Measurements from ENCODE around the gene TEDC1. TPM values are rescaled to one million over a fixed set of nuclear protein-coding genes. Genes with fewer than 3 reads are reported as not detected.

Gene TEDC1
- polyA plus RNA-seq, 2 donors: 11.8 to 17.6 TPM

- 88 to 91% methylated on average over 13 of the region's 13 CpGs for WGBS, 2 donors
- Histone ChIP-seq H3K27ac (ENCODE audit: low read depth in 2 of 2, low read length in 1 of 2) (no peak overlapping the region), H3K4me3 (ENCODE audit: low read depth in 1 of 2, low read length in 2 of 2) (no peak overlapping the region), H3K27me3 (ENCODE audit: control insufficient read depth in 1 of 2, insufficient read depth in 2 of 2, low read length in 2 of 2) (no peaks in the 10 kb centered on the region), H3K4me1 (ENCODE audit: control insufficient read depth in 2 of 2, insufficient read depth in 2 of 2, low read length in 1 of 2) (peaks cover 0 to 3% of the 10 kb centered on the region in 2 donors), H3K9me3 (ENCODE audit: control insufficient read depth in 2 of 2, insufficient read depth in 1 of 2, low read depth in 1 of 2, low read length in 1 of 2) (no peaks in the 10 kb centered on the region), H3K36me3 (ENCODE audit: control insufficient read depth in 2 of 2, insufficient read depth in 2 of 2, low read length in 1 of 2) (peaks cover 0 to 9% of the 10 kb centered on the region in 2 donors)
Measured at GRCh38 chr14:105501504-105502291, 10.7 kb downstream of the TEDC1 start.

GRCh38 chr14:105502446-105503295, 11.6 kb downstream of the TEDC1 start:
- Histone ChIP-seq H3K4me3 (ENCODE audit: low read depth in 1 of 2, low read length in 2 of 2) (no peak overlapping the region), H3K9me3 (ENCODE audit: control insufficient read depth in 2 of 2, insufficient read depth in 1 of 2, low read depth in 1 of 2, low read length in 1 of 2) (no peaks in the 10 kb centered on the region), H3K27me3 (ENCODE audit: control insufficient read depth in 1 of 2, insufficient read depth in 2 of 2, low read length in 2 of 2) (no peaks in the 10 kb centered on the region), H3K36me3 (ENCODE audit: control insufficient read depth in 2 of 2, insufficient read depth in 2 of 2, low read length in 1 of 2) (peaks cover 0 to 9% of the 10 kb centered on the region in 2 donors), H3K27ac (ENCODE audit: low read depth in 2 of 2, low read length in 1 of 2) (no peak overlapping the region), H3K4me1 (ENCODE audit: control insufficient read depth in 2 of 2, insufficient read depth in 2 of 2, low read length in 1 of 2) (peaks cover 0 to 3% of the 10 kb centered on the region in 2 donors)
- WGBS, 2 donors: 81 to 85% methylated on average over 17 to 18 of the region's 18 CpGs

GRCh38 chr14:105503296-105503640, 12.2 kb downstream of the TEDC1 start:
- 84 to 90% methylated on average over 7 of the region's 7 CpGs for WGBS, 2 donors
- Histone ChIP-seq H3K4me1 (ENCODE audit: control insufficient read depth in 2 of 2, insufficient read depth in 2 of 2, low read length in 1 of 2) (peaks cover 0 to 3% of the 10 kb centered on the region in 2 donors), H3K36me3 (ENCODE audit: control insufficient read depth in 2 of 2, insufficient read depth in 2 of 2, low read length in 1 of 2) (peaks cover 0 to 5% of the 10 kb centered on the region in 2 donors), H3K4me3 (ENCODE audit: low read depth in 1 of 2, low read length in 2 of 2) (no peak overlapping the region), H3K27me3 (ENCODE audit: control insufficient read depth in 1 of 2, insufficient read depth in 2 of 2, low read length in 2 of 2) (no peaks in the 10 kb centered on the region), H3K9me3 (ENCODE audit: control insufficient read depth in 2 of 2, insufficient read depth in 1 of 2, low read depth in 1 of 2, low read length in 1 of 2) (no peaks in the 10 kb centered on the region), H3K27ac (ENCODE audit: low read depth in 2 of 2, low read length in 1 of 2) (no peak overlapping the region)

GRCh38 chr14:105503935-105504692, 13.1 kb downstream of the TEDC1 start:
- Histone ChIP-seq H3K4me3 (ENCODE audit: low read depth in 1 of 2, low read length in 2 of 2) (no peak overlapping the region), H3K9me3 (ENCODE audit: control insufficient read depth in 2 of 2, insufficient read depth in 1 of 2, low read depth in 1 of 2, low read length in 1 of 2) (no peaks in the 10 kb centered on the region), H3K27ac (ENCODE audit: low read depth in 2 of 2, low read length in 1 of 2) (no peak overlapping the region), H3K4me1 (ENCODE audit: control insufficient read depth in 2 of 2, insufficient read depth in 2 of 2, low read length in 1 of 2) (peaks cover 0 to 3% of the 10 kb centered on the region in 2 donors), H3K27me3 (ENCODE audit: control insufficient read depth in 1 of 2, insufficient read depth in 2 of 2, low read length in 2 of 2) (no peaks in the 10 kb centered on the region), H3K36me3 (ENCODE audit: control insufficient read depth in 2 of 2, insufficient read depth in 2 of 2, low read length in 1 of 2) (no peaks in the 10 kb centered on the region)
- 70 to 72% methylated on average over 26 to 29 of the region's 29 CpGs for WGBS, 2 donors

GRCh38 chr14:105505101-105505500, 14.1 kb downstream of the TEDC1 start:
- Histone ChIP-seq H3K9me3 (ENCODE audit: control insufficient read depth in 2 of 2, insufficient read depth in 1 of 2, low read depth in 1 of 2, low read length in 1 of 2) (no peaks in the 10 kb centered on the region), H3K27me3 (ENCODE audit: control insufficient read depth in 1 of 2, insufficient read depth in 2 of 2, low read length in 2 of 2) (no peaks in the 10 kb centered on the region), H3K27ac (ENCODE audit: low read depth in 2 of 2, low read length in 1 of 2) (no peak overlapping the region), H3K36me3 (ENCODE audit: control insufficient read depth in 2 of 2, insufficient read depth in 2 of 2, low read length in 1 of 2) (no peaks in the 10 kb centered on the region), H3K4me1 (ENCODE audit: control insufficient read depth in 2 of 2, insufficient read depth in 2 of 2, low read length in 1 of 2) (peaks cover 0 to 3% of the 10 kb centered on the region in 2 donors), H3K4me3 (ENCODE audit: low read depth in 1 of 2, low read length in 2 of 2) (no peak overlapping the region)
- 91 to 93% methylated on average over 16 of the region's 16 CpGs for WGBS, 2 donors

- no peak overlapping the region for H3K27ac ChIP-seq (ENCODE audit: low read depth in 2 of 2, low read length in 1 of 2)
- H3K4me1 ChIP-seq (ENCODE audit: control insufficient read depth in 2 of 2, insufficient read depth in 2 of 2, low read length in 1 of 2): no peaks in the 10 kb centered on the region
- no peaks in the 10 kb centered on the region for H3K36me3 ChIP-seq (ENCODE audit: control insufficient read depth in 2 of 2, insufficient read depth in 2 of 2, low read length in 1 of 2)
- WGBS, 2 donors: 72 to 79% methylated on average over 17 of the region's 17 CpGs
- H3K9me3 ChIP-seq (ENCODE audit: control insufficient read depth in 2 of 2, insufficient read depth in 1 of 2, low read depth in 1 of 2, low read length in 1 of 2): no peaks in the 10 kb centered on the region
- no peak overlapping the region for H3K4me3 ChIP-seq (ENCODE audit: low read depth in 1 of 2, low read length in 2 of 2)
- no peaks in the 10 kb centered on the region for H3K27me3 ChIP-seq (ENCODE audit: control insufficient read depth in 1 of 2, insufficient read depth in 2 of 2, low read length in 2 of 2)
Measured at GRCh38 chr14:105507247-105507646, 16.2 kb downstream of the TEDC1 start.

- no peaks in the 10 kb centered on the region for H3K9me3 ChIP-seq (ENCODE audit: control insufficient read depth in 2 of 2, insufficient read depth in 1 of 2, low read depth in 1 of 2, low read length in 1 of 2)
- H3K4me3 ChIP-seq (ENCODE audit: low read depth in 1 of 2, low read length in 2 of 2): no peak overlapping the region
- no peaks in the 10 kb centered on the region for H3K27me3 ChIP-seq (ENCODE audit: control insufficient read depth in 1 of 2, insufficient read depth in 2 of 2, low read length in 2 of 2)
- H3K4me1 ChIP-seq (ENCODE audit: control insufficient read depth in 2 of 2, insufficient read depth in 2 of 2, low read length in 1 of 2): no peaks in the 10 kb centered on the region
- H3K27ac ChIP-seq (ENCODE audit: low read depth in 2 of 2, low read length in 1 of 2): no peak overlapping the region
- 75 to 82% methylated on average over 16 of the region's 16 CpGs for WGBS, 2 donors
- H3K36me3 ChIP-seq (ENCODE audit: control insufficient read depth in 2 of 2, insufficient read depth in 2 of 2, low read length in 1 of 2): no peaks in the 10 kb centered on the region
Measured at GRCh38 chr14:105508069-105508468, 17.0 kb downstream of the TEDC1 start.

GRCh38 chr14:105508601-105509000, 17.6 kb downstream of the TEDC1 start:
- Histone ChIP-seq H3K4me3 (ENCODE audit: low read depth in 1 of 2, low read length in 2 of 2) (no peak overlapping the region), H3K36me3 (ENCODE audit: control insufficient read depth in 2 of 2, insufficient read depth in 2 of 2, low read length in 1 of 2) (no peaks in the 10 kb centered on the region), H3K4me1 (ENCODE audit: control insufficient read depth in 2 of 2, insufficient read depth in 2 of 2, low read length in 1 of 2) (no peaks in the 10 kb centered on the region), H3K9me3 (ENCODE audit: control insufficient read depth in 2 of 2, insufficient read depth in 1 of 2, low read depth in 1 of 2, low read length in 1 of 2) (no peaks in the 10 kb centered on the region), H3K27ac (ENCODE audit: low read depth in 2 of 2, low read length in 1 of 2) (no peak overlapping the region), H3K27me3 (ENCODE audit: control insufficient read depth in 1 of 2, insufficient read depth in 2 of 2, low read length in 2 of 2) (no peaks in the 10 kb centered on the region)
- WGBS, 2 donors: 91 to 95% methylated on average over 12 of the region's 12 CpGs

GRCh38 chr14:105517096-105517495, 26.1 kb downstream of the TEDC1 start:
- Histone ChIP-seq H3K9me3 (ENCODE audit: control insufficient read depth in 2 of 2, insufficient read depth in 1 of 2, low read depth in 1 of 2, low read length in 1 of 2) (no peaks in the 10 kb centered on the region), H3K36me3 (ENCODE audit: control insufficient read depth in 2 of 2, insufficient read depth in 2 of 2, low read length in 1 of 2) (no peaks in the 10 kb centered on the region), H3K27ac (ENCODE audit: low read depth in 2 of 2, low read length in 1 of 2) (no peak overlapping the region), H3K27me3 (ENCODE audit: control insufficient read depth in 1 of 2, insufficient read depth in 2 of 2, low read length in 2 of 2) (no peaks in the 10 kb centered on the region), H3K4me1 (ENCODE audit: control insufficient read depth in 2 of 2, insufficient read depth in 2 of 2, low read length in 1 of 2) (no peaks in the 10 kb centered on the region), H3K4me3 (ENCODE audit: low read depth in 1 of 2, low read length in 2 of 2) (no peak overlapping the region)
- 46 to 68% methylated on average over 5 of the region's 5 CpGs for WGBS, 2 donors

All from esophagus (tissue), 2 donors.